ENCODE measurements around the gene INSL4. TPM values are rescaled to one million over a fixed set of nuclear protein-coding genes. Genes with fewer than 3 reads are reported as not detected.
A peak's percentile ranks its signal among the peaks of the same experiment; 100 is the strongest.

The INSL4 gene
- not detected for total RNA-seq
- long read RNA-seq, result 0 reads

DNA sequence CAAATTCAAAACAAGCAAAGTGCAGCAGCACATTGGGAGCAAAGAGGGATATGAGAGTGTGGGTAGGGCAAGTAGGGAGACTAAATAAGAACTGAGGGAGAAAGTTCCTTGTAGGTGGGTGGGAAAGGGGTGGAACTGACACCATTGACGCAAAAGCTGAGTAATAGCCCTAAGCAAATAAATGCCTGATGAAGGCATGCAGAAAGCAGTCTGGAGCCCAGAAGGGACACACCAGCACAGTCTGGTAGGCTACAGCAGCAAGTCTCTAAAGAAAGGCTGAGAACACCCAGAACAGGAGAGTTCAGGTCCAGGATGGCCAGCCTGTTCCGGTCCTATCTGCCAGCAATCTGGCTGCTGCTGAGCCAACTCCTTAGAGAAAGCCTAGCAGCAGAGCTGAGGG, at the start of gene INSL4:
TSS of gene INSL4 (plus strand) at position 208 of the 400 bp plus-strand sequence. CDS start at position 313, 105 bp downstream.
- no peak for TF ChIP-seq CTCF (IDR thresholded peaks at IDR 0.05)
- H3K36me3 ChIP-seq, result no peaks in the 10 kb centered on the region
- no peaks in the 10 kb centered on the region for H3K4me1 ChIP-seq
- intact Hi-C loops (cut with DNase I), result no loop called here
- DNase-seq (no peak), ATAC-seq (no peak)
- no peaks in the 10 kb centered on the region for H3K9me3 ChIP-seq
- no peak within 1 kb of the TSS for H3K4me3 ChIP-seq
- no peak within 1 kb of the TSS for H3K27ac ChIP-seq
- H3K27me3 ChIP-seq (ENCODE audit: low read depth), result no peaks in the 10 kb centered on the region

DNA sequence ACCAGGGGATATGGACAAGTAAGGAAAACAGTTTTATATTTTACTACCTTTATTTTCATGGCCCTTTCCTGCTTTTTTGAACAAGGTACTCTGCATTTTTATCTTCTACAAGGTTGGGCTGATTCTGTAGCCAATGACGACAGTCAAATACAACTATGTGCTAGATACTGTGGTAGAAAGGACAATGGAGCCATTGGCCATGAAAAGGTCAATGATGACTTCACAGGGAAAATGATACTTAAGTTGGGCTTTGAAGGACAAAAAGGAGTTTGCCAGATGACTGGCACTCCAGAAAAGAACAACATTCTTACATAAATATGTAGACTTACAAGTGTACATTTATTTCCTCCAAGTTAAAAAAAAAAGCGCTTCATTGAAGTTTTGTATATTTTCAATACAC, 46.4 kb upstream of the INSL4 start:
- H3K9me3 ChIP-seq, result no peaks in the 10 kb centered on the region
- H3K27me3 ChIP-seq (ENCODE audit: low read depth), result no peaks in the 10 kb centered on the region
- no peak overlapping the region for H3K4me3 ChIP-seq
- H3K27ac ChIP-seq, result no peak overlapping the region
- H3K36me3 ChIP-seq, result no peaks in the 10 kb centered on the region
- ATAC-seq, result no peak
- TF ChIP-seq CTCF (IDR thresholded peaks at IDR 0.05), result no peak
- no peak for DNase-seq
- intact Hi-C loops (cut with DNase I), result no loop called here
- H3K4me1 ChIP-seq, result no peaks in the 10 kb centered on the region

GRCh38 chr9:5185220-5185840, 45.9 kb upstream of the INSL4 start, which contains the start of gene INSL6:
INSL6 (minus strand) TSS chr9:5185639; CDS start chr9:5185602, 37 bp downstream.
- peak in 1 of 2 donors; percentile 47 for ATAC-seq
- H3K27me3 ChIP-seq (ENCODE audit: low read depth), result no peaks in the 10 kb centered on the region
- no peaks in the 10 kb centered on the region for H3K36me3 ChIP-seq
- no peak within 1 kb of the TSS for H3K27ac ChIP-seq
- no peak for TF ChIP-seq CTCF (IDR thresholded peaks at IDR 0.05)
- H3K4me1 ChIP-seq, result no peaks in the 10 kb centered on the region
- H3K4me3 ChIP-seq, result no peak within 1 kb of the TSS
- no peak for DNase-seq
- intact Hi-C loops (cut with DNase I), result no loop called here
- no peaks in the 10 kb centered on the region for H3K9me3 ChIP-seq

GRCh38 chr9:5186416-5187169, 44.6 kb upstream of the INSL4 start:
- ATAC-seq (peak; percentile 83 to 86), DNase-seq (no peak)
- Histone ChIP-seq H3K9me3 (no peaks in the 10 kb centered on the region), H3K36me3 (no peaks in the 10 kb centered on the region), H3K4me3 (no peak overlapping the region), H3K27me3 (ENCODE audit: low read depth) (no peaks in the 10 kb centered on the region), H3K27ac (no peak overlapping the region), H3K4me1 (no peaks in the 10 kb centered on the region)
- TF ChIP-seq CTCF (IDR thresholded peaks at IDR 0.05), result peak; percentile 76
- intact Hi-C loops (cut with DNase I), result no loop called here

DNA sequence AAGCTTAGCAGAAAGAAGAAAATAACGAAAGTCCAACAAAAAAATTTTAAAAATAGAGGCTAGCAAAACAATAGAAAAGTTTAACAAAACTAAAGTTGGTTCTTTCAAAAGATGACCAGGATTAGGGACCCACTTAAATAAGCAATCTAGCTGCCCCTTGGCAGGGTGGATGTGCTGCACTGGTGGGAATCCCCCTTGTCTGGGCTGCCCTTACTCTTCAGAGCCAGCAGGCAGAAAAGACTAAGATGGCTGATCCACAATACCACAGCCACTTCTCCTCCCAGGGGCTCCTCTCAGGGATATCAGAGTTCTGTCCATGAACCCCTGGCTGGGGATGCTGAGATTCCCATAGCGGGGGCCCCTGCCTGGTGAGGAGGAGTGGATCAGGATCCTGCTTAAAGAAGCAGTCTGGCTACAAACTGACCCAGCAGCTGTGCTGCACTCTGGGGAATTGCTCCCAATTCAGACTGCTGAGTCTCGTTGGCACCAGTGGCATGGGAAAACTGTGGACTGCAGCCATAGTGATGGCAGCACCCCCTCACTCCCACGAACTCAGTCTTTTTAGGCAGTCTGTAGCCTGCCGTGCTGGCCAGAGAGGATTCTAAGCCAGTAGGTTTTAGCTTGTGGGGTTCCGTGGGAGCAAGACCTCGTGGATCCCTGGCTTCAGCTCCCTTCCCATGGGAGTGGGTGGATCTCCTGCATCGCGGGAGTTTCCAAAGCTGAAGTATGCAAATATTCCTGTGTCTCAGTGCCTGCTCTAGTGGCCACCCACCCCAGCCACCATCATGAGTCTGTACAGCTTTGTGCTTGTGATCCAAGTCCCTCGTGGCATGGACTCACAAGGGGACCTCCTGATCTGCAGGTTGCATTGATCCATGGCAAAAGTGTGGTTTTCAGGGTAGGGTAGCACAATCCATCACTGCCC, 42.9 kb upstream of the INSL4 start:
- no peak overlapping the region for H3K27ac ChIP-seq
- H3K4me1 ChIP-seq, result no peaks in the 10 kb centered on the region
- H3K4me3 ChIP-seq, result no peak overlapping the region
- no peak for DNase-seq
- H3K9me3 ChIP-seq, result no peaks in the 10 kb centered on the region
- intact Hi-C loops (cut with DNase I), result no loop called here
- TF ChIP-seq CTCF (IDR thresholded peaks at IDR 0.05), result no peak
- no peaks in the 10 kb centered on the region for H3K36me3 ChIP-seq
- no peaks in the 10 kb centered on the region for H3K27me3 ChIP-seq (ENCODE audit: low read depth)
- ATAC-seq, result no peak
